Kidney (tissue), 14 donors: ENCODE measurements around the gene ROCK2. TPM values are rescaled to one million over a fixed set of nuclear protein-coding genes. Genes with fewer than 3 reads are reported as not detected.

Source experiments
- DNase-seq, 5 donors: peaks; one replicate each; pipeline ENCODE4 v3.0.0-alpha.2; 2013 to 2020
- FAIRE-seq: peaks from 2 replicates; lab custom pipeline; 2012; peaks lifted over from hg19 to GRCh38; lab: Jason Lieb, UNC
- H3K27ac ChIP-seq, 2 donors: one replicate each; pipeline ENCODE4 v1.7.0; 2013; ENCODE audit warnings: low read depth in 2 of 2, low read length in 2 of 2, inconsistent platforms in 1 of 2
- H3K27me3 ChIP-seq: one replicate; pipeline ENCODE4 v1.7.1; 2013; ENCODE audit warnings: low read length, inconsistent platforms; ENCODE audit not compliant: control insufficient read depth, insufficient read depth
- H3K36me3 ChIP-seq, 3 donors: one replicate each; pipeline versions ENCODE4 v1.7.0 to v1.7.1; 2013; ENCODE audit warnings: low read length in 3 of 3, control low read depth in 1 of 3, inconsistent platforms in 1 of 3; ENCODE audit not compliant: insufficient read depth in 3 of 3, control insufficient read depth in 2 of 3
- H3K4me1 ChIP-seq, 3 donors: one replicate each; pipeline versions ENCODE4 v1.7.0 to v1.7.1; 2013; ENCODE audit warnings: low read length in 3 of 3, inconsistent platforms in 1 of 3, low read depth in 1 of 3; ENCODE audit not compliant: control insufficient read depth in 2 of 3, insufficient read depth in 2 of 3
- H3K4me3 ChIP-seq, 3 donors: one replicate each; pipeline versions ENCODE4 v1.7.0 to v1.8.1; 2013; ENCODE audit warnings: low read length in 3 of 3, control low read depth in 1 of 3, inconsistent platforms in 1 of 3
- H3K9ac ChIP-seq, 3 donors: one replicate each; pipeline versions ENCODE4 v1.7.0 to v1.7.1; 2013; ENCODE audit warnings: low read length in 3 of 3, control low read depth in 1 of 3, inconsistent platforms in 1 of 3
- H3K9me3 ChIP-seq, 3 donors: one replicate each; pipeline versions ENCODE4 v1.7.0 to v1.7.1; 2013; ENCODE audit warnings: low read length in 3 of 3, control low read depth in 1 of 3, inconsistent platforms in 1 of 3; ENCODE audit not compliant: control insufficient read depth in 2 of 3, insufficient read depth in 1 of 3
- CTCF ChIP-seq: IDR thresholded peaks from 3 replicates; pipeline ENCODE4 v1.5.1; 2012; ENCODE audit warnings: mild to moderate bottlenecking, moderate library complexity, borderline replicate concordance; ENCODE audit not compliant: insufficient read depth; ENCODE audit errors: extremely low read depth
- intact Hi-C: fragments of 100-400 bp; cut with DNase I; formaldehyde crosslinking; loops from one replicate; pipeline ENCODE4 v1.11.1; 2022
- polyA plus RNA-seq: library from polyadenylated mRNA; stranded (reverse); fragments of 350-450 nt; fragmentation: Illumina TruSeq; extraction: RNeasy Lipid Tissue Mini Kit (QIAGEN cat#74804); gene quantifications from one replicate; pipeline ENCODE4 v1.2.3, GENCODE V29; 2014; ENCODE audit warnings: low read depth, low replicate concordance; ENCODE audit not compliant: insufficient read depth
- total RNA-seq: library from RNA; stranded (reverse); fragmentation: NEBNext Ultra II Directional; extraction: Animal tissue kit (Norgen Biotek cat#: 25700); gene quantifications from one replicate; pipeline ENCODE4 v1.2.1, GENCODE V29; 2021
- donor health status: control.
- donor health status: control.
- donor health status: control.
- donor health status: control.
- donor health status: control.
- donor health status: DM: yes; HTN: yes; CAD: no.
- donor health status: Normal renal cell carcinoma (clear cell type).

Gene ROCK2
- total and polyA plus RNA-seq, 2 donors from 2014 or later = 6.7 to 58.3 TPM

GRCh38 chr2:11366326-11366741, 21.9 kb upstream of the ROCK2 start:
- H3K4me3 ChIP-seq = no peak overlapping the region
- no peak overlapping the region for H3K9ac ChIP-seq
- no peak for TF ChIP-seq CTCF
- DNase-seq = no peak
- FAIRE-seq = no peak
- H3K4me1 ChIP-seq = peaks cover 0 to 14% (median 7%) of the 10 kb centered on the region in 3 donors
- intact Hi-C loops = no loop called here
- no peaks in the 10 kb centered on the region for H3K36me3 ChIP-seq
- H3K27ac ChIP-seq = no peak overlapping the region
- no peaks in the 10 kb centered on the region for H3K27me3 ChIP-seq
- H3K9me3 ChIP-seq = no peaks in the 10 kb centered on the region

GRCh38 chr2:11365096-11365879, 20.9 kb upstream of the ROCK2 start:
- intact Hi-C loops = no loop called here
- H3K9ac ChIP-seq = no peak overlapping the region

GRCh38 chr2:11364565-11364887, 20.1 kb upstream of the ROCK2 start:
- TF ChIP-seq CTCF = no peak
- Histone ChIP-seq H3K4me1 (peaks cover 0 to 5% (median 4%) of the 10 kb centered on the region in 3 donors), H3K36me3 (no peaks in the 10 kb centered on the region), H3K9me3 (no peaks in the 10 kb centered on the region), H3K4me3 (no peak overlapping the region), H3K27me3 (no peaks in the 10 kb centered on the region), H3K27ac (no peak overlapping the region), H3K9ac (no peak overlapping the region)
- FAIRE-seq (no peak), DNase-seq (no peak)
- intact Hi-C loops = no loop called here

More at GRCh38 chr2:11365096-11365879, 20.9 kb upstream of the ROCK2 start:
- Histone ChIP-seq H3K36me3 (no peaks in the 10 kb centered on the region), H3K4me3 (no peak overlapping the region), H3K4me1 (peaks cover 0 to 5% (median 4%) of the 10 kb centered on the region in 3 donors), H3K9me3 (no peaks in the 10 kb centered on the region), H3K27me3 (no peaks in the 10 kb centered on the region), H3K27ac (no peak overlapping the region)
- FAIRE-seq = no peak
- no peak for TF ChIP-seq CTCF
- DNase-seq = no peak
